Measurements from ENCODE around the gene RNU6-7. TPM values are rescaled to one million over a fixed set of nuclear protein-coding genes. Genes with fewer than 3 reads are reported as not detected.

RNU6-7 gene
- total and polyA plus RNA-seq, 2 of the 13 experiments (the other 11 are each of a cell fraction or from before 2014, with no cell fraction given) = under 0.01 TPM; not detected in 1

DNA sequence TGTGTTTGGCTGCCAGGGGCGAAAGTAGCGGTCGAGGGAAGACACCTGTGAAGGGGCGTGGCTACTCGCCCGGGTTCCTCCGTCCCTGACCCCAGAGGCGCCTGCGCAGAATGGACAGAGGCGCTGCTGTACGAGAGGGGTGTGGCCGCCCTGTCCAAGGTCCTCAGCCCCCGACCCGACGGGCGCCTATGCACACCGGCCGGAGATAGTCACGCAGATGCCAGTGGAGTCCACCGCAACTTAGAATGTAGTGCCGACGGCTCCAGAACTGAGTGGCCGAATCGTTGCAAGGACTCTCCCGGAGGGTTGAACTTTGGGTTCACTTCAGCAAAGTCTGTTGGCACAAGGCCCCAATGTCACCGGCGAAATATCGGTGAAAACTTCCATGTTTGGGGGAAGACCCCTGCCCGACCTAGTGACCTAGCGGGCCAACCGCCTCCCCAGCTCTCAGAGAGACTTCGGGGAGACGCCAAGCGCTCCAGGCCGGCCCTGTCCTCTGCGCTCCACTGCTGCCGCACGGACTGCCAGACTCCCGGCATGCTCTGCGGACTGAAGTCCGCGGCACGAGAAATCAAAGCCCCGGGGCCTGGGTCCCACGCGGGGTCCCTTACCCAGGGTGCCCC, 541 bp upstream of the RNU6-7 start (continued):
- TF ChIP-seq ZNF747 (CRISPR knock-in tag; IDR thresholded peaks at IDR 0.05; ENCODE audit: borderline replicate concordance) (peak; percentile 99), ZNF501 (CRISPR knock-in tag; IDR thresholded peaks at IDR 0.05) (peak; percentile 100), ZNF776 (CRISPR knock-in tag; IDR thresholded peaks at IDR 0.05) (peak; percentile 93), SCMH1 (CRISPR knock-in tag; IDR thresholded peaks at IDR 0.05; ENCODE audit: borderline replicate concordance) (no peak), ZNF33B (CRISPR knock-in tag; IDR thresholded peaks at IDR 0.05) (peak; percentile 96), GATAD2A (CRISPR knock-in tag; IDR thresholded peaks at IDR 0.05) (peak; percentile 80), ONECUT2 (CRISPR knock-in tag; IDR thresholded peaks at IDR 0.05) (peak; percentile 53), ZSCAN22 (CRISPR knock-in tag; IDR thresholded peaks at IDR 0.05) (peak; percentile 63; the same call in 1 of the 2 replicates), ZNF598 (CRISPR knock-in tag; IDR thresholded peaks at IDR 0.05; ENCODE audit: borderline replicate concordance) (peak; percentile 100; the same call in 1 of the 2 replicates), KDM4B (CRISPR knock-in tag; IDR thresholded peaks at IDR 0.05) (peak; percentile 93), RFXANK (CRISPR knock-in tag; IDR thresholded peaks at IDR 0.05) (peak; percentile 23; the same call in 1 of the 2 replicates), CBX1 (IDR thresholded peaks at IDR 0.05; ENCODE audit: low read depth) (peak; percentile 92), ZFY (CRISPR knock-in tag; IDR thresholded peaks at IDR 0.05) (peak; percentile 97), ZBTB20 (CRISPR knock-in tag; IDR thresholded peaks at IDR 0.05; ENCODE audit: borderline replicate concordance, low read depth) (peak; percentile 98), RBAK (CRISPR knock-in tag; IDR thresholded peaks at IDR 0.05) (peak; percentile 87), ZNF644 (CRISPR knock-in tag; IDR thresholded peaks at IDR 0.05; ENCODE audit: low read depth) (peak; percentile 38)
- TF ChIP-seq, protein P1, sequence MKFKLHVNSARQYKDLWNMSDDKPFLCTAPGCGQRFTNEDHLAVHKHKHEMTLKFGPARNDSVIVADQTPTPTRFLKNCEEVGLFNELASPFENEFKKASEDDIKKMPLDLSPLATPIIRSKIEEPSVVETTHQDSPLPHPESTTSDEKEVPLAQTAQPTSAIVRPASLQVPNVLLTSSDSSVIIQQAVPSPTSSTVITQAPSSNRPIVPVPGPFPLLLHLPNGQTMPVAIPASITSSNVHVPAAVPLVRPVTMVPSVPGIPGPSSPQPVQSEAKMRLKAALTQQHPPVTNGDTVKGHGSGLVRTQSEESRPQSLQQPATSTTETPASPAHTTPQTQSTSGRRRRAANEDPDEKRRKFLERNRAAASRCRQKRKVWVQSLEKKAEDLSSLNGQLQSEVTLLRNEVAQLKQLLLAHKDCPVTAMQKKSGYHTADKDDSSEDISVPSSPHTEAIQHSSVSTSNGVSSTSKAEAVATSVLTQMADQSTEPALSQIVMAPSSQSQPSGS (CRISPR knock-in tag; IDR thresholded peaks at IDR 0.05) = peak; percentile 85
- TF ChIP-seq, protein P2, sequence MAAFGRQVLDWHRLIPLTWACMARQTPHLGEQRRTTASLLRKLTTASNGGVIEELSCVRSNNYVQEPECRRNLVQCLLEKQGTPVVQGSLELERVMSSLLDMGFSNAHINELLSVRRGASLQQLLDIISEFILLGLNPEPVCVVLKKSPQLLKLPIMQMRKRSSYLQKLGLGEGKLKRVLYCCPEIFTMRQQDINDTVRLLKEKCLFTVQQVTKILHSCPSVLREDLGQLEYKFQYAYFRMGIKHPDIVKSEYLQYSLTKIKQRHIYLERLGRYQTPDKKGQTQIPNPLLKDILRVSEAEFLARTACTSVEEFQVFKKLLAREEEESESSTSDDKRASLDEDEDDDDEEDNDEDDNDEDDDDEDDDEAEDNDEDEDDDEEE (CRISPR knock-in tag; IDR thresholded peaks at IDR 0.05) = peak; percentile 99
- TF ChIP-seq, protein P3, sequence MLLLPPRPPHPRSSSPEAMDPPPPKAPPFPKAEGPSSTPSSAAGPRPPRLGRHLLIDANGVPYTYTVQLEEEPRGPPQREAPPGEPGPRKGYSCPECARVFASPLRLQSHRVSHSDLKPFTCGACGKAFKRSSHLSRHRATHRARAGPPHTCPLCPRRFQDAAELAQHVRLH (CRISPR knock-in tag; IDR thresholded peaks at IDR 0.05; ENCODE audit: borderline replicate concordance, low read depth) = peak; percentile 94
- TF ChIP-seq, protein P4, sequence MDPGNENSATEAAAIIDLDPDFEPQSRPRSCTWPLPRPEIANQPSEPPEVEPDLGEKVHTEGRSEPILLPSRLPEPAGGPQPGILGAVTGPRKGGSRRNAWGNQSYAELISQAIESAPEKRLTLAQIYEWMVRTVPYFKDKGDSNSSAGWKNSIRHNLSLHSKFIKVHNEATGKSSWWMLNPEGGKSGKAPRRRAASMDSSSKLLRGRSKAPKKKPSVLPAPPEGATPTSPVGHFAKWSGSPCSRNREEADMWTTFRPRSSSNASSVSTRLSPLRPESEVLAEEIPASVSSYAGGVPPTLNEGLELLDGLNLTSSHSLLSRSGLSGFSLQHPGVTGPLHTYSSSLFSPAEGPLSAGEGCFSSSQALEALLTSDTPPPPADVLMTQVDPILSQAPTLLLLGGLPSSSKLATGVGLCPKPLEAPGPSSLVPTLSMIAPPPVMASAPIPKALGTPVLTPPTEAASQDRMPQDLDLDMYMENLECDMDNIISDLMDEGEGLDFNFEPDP (CRISPR knock-in tag; conservative IDR thresholded peaks at IDR 0.05) = peak; percentile 87; the same call in 1 of the 2 replicates
- TF ChIP-seq, protein P5, sequence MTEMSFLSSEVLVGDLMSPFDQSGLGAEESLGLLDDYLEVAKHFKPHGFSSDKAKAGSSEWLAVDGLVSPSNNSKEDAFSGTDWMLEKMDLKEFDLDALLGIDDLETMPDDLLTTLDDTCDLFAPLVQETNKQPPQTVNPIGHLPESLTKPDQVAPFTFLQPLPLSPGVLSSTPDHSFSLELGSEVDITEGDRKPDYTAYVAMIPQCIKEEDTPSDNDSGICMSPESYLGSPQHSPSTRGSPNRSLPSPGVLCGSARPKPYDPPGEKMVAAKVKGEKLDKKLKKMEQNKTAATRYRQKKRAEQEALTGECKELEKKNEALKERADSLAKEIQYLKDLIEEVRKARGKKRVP (CRISPR knock-in tag; IDR thresholded peaks at IDR 0.05) = peak in 1 of 2 experiments; percentile 78; a peak in 1 of 4 replicates
- TF ChIP-seq, protein P6, sequence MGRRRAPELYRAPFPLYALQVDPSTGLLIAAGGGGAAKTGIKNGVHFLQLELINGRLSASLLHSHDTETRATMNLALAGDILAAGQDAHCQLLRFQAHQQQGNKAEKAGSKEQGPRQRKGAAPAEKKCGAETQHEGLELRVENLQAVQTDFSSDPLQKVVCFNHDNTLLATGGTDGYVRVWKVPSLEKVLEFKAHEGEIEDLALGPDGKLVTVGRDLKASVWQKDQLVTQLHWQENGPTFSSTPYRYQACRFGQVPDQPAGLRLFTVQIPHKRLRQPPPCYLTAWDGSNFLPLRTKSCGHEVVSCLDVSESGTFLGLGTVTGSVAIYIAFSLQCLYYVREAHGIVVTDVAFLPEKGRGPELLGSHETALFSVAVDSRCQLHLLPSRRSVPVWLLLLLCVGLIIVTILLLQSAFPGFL (CRISPR knock-in tag; IDR thresholded peaks at IDR 0.05) = no peak; the same call in 1 of the 2 replicates
